GM12872 (cell line): ENCODE measurements around the gene CASK.

ENCODE experiments used
- CTCF ChIP-seq: IDR thresholded peaks from 3 replicates; pipeline ENCODE4 v1.5.1; 2011; ENCODE audit warnings: low read depth, mild to moderate bottlenecking, low read length, moderate library complexity; ENCODE audit not compliant: insufficient read depth

Gene CASK

GRCh38 chrX:41952102-41952501 lies 28.7 kb upstream of the CASK start:
- TF ChIP-seq CTCF: no peak

GRCh38 chrX:41946989-41947612 lies 23.7 kb upstream of the CASK start:
- TF ChIP-seq CTCF: no peak

GRCh38 chrX:41946235-41946634 lies 22.9 kb upstream of the CASK start:
- no peak for TF ChIP-seq CTCF

- TF ChIP-seq CTCF: no peak
Measured at GRCh38 chrX:41935832-41936231, 12.5 kb upstream of the CASK start.

- TF ChIP-seq CTCF: no peak
Measured at GRCh38 chrX:41933546-41933945, 10.2 kb upstream of the CASK start.

GRCh38 chrX:41932885-41933284 lies 9.5 kb upstream of the CASK start:
- no peak for TF ChIP-seq CTCF

GRCh38 chrX:41931591-41931990 lies 8.2 kb upstream of the CASK start:
- TF ChIP-seq CTCF: no peak
